GM23338 (cell line): Measurements from ENCODE around the gene S100A5. TPM values are rescaled to one million over a fixed set of nuclear protein-coding genes. Genes with fewer than 3 reads are reported as not detected.

Source experiments
- ATAC-seq: fragments of 200-7000 bp; cut with Tn5 transposase; 3 replicates; pipeline ENCODE4 v1.9.1; 2020
- DNase-seq: peaks from one replicate; pipeline ENCODE4 v3.0.0-alpha.2; 2015; ENCODE audit warnings: low spot score
- H2AFZ ChIP-seq: fragments of 200-600 bp; sonication (generic); 2 replicates; pipeline ENCODE4 v1.8.0; 2016; ENCODE audit warnings: antibody characterized with exemption, mild to moderate bottlenecking, moderate library complexity
- H3F3A ChIP-seq: fragments of 200-600 bp; sonication (generic); replicated peaks from 2 replicates; pipeline ENCODE4 v1.8.0; 2017; ENCODE audit warnings: antibody characterized with exemption, mixed run types, low read depth
- H3K27ac ChIP-seq: fragments of 200-600 bp; sonication (generic); 2 replicates; pipeline ENCODE4 v1.6.1; 2016; ENCODE audit warnings: low read depth
- H3K27me3 ChIP-seq: fragments of 200-600 bp; sonication (generic); 2 replicates; pipeline ENCODE4 v1.8.0; 2016; ENCODE audit warnings: mild to moderate bottlenecking, mixed run types, moderate library complexity; ENCODE audit not compliant: insufficient read depth
- H3K36me3 ChIP-seq: fragments of 200-600 bp; sonication (generic); 2 replicates; pipeline ENCODE4 v1.8.0; 2016; ENCODE audit warnings: mild to moderate bottlenecking; ENCODE audit not compliant: insufficient read depth
- H3K4me1 ChIP-seq: fragments of 200-600 bp; sonication (generic); 2 replicates; pipeline ENCODE4 v1.8.0; 2016; ENCODE audit warnings: mild to moderate bottlenecking, moderate library complexity; ENCODE audit not compliant: insufficient read depth
- H3K4me2 ChIP-seq: fragments of 200-600 bp; sonication (generic); 2 replicates; pipeline ENCODE4 v1.7.1; 2017; ENCODE audit warnings: mixed run types
- H3K4me3 ChIP-seq: fragments of 200-600 bp; sonication (generic); 2 replicates; pipeline ENCODE4 v1.6.1; 2016; ENCODE audit warnings: mixed run types
- H3K79me2 ChIP-seq: fragments of 200-600 bp; sonication (generic); replicated peaks from 2 replicates; pipeline ENCODE4 v1.8.0; 2017; ENCODE audit warnings: mild to moderate bottlenecking; ENCODE audit not compliant: insufficient read depth
- H3K9me2 ChIP-seq: fragments of 200-600 bp; sonication (generic); 2 replicates; pipeline ENCODE4 v1.8.0; 2017; ENCODE audit not compliant: insufficient read depth
- H4K20me1 ChIP-seq: fragments of 200-600 bp; sonication (generic); replicated peaks from 2 replicates; pipeline ENCODE4 v1.8.0; 2017; ENCODE audit warnings: mild to moderate bottlenecking; ENCODE audit not compliant: insufficient read depth
- H3K27ac Mint-ChIP-seq: 2 replicates; pipeline ENCODE4 v1.8.0; 2020; ENCODE audit warnings: inconsistent platforms, mild to moderate bottlenecking, moderate library complexity, mixed read lengths
- H3K27me3 Mint-ChIP-seq: 3 replicates; pipeline ENCODE4 v1.8.0; 2022; ENCODE audit warnings: low read depth, mild to moderate bottlenecking, moderate library complexity, mixed read lengths, inconsistent platforms; ENCODE audit not compliant: insufficient read depth, poor library complexity
- H3K36me3 Mint-ChIP-seq: 3 replicates; pipeline ENCODE4 v1.8.0; 2021; ENCODE audit warnings: low read depth, mild to moderate bottlenecking, inconsistent platforms, moderate library complexity, mixed read lengths
- H3K4me1 Mint-ChIP-seq: 3 replicates; pipeline ENCODE4 v1.8.0; 2020; ENCODE audit warnings: mild to moderate bottlenecking, inconsistent platforms, mixed read lengths
- H3K4me3 Mint-ChIP-seq: 3 replicates; pipeline ENCODE4 v1.8.0; 2021; ENCODE audit warnings: moderate library complexity, mild to moderate bottlenecking, inconsistent platforms, mixed read lengths
- H3K9me3 Mint-ChIP-seq: 3 replicates; pipeline ENCODE4 v1.8.0; 2020; ENCODE audit warnings: moderate library complexity, mild to moderate bottlenecking, inconsistent platforms, mixed read lengths
- EZH2 ChIP-seq: fragments of 200-600 bp; sonication (generic); IDR thresholded peaks from one replicate; pipeline ENCODE4 v1.8.0; 2017; ENCODE audit warnings: antibody characterized with exemption, mild to moderate bottlenecking, low read depth; ENCODE audit not compliant: unreplicated experiment
- NANOG ChIP-seq: IDR thresholded peaks from 2 replicates; pipeline ENCODE4 v1.6.1; 2016; ENCODE audit warnings: antibody characterized with exemption, borderline replicate concordance
- STAT1 ChIP-seq: IDR thresholded peaks from one replicate; pipeline ENCODE4 v1.6.1; 2016; ENCODE audit warnings: antibody characterized with exemption; ENCODE audit not compliant: unreplicated experiment
- ZNF114 ChIP-seq: fragments of 250-450 bp; sonication (Bioruptor Pico); IDR thresholded peaks from 2 replicates; pipeline ENCODE4 v1.5.0; 2020; ENCODE audit warnings: mild to moderate bottlenecking, moderate library complexity
- ZNF331 ChIP-seq: fragments of 250-450 bp; sonication (Bioruptor Pico); IDR thresholded peaks from 2 replicates; pipeline ENCODE4 v1.5.0; 2020; ENCODE audit warnings: low read depth, mild to moderate bottlenecking, moderate library complexity
- polyA plus RNA-seq: library from polyadenylated mRNA; unstranded; fragments of >200 nt; fragmentation: Nextera tagmentation; extraction: Ambion mirVana; gene quantifications from 2 replicates; pipeline ENCODE4 v1.2.1, GENCODE V29; 2016
- total RNA-seq: library from RNA; depleted of rRNA; stranded (reverse); fragments of >200 nt; shearing (Covaris generic); gene quantifications from 2 replicates; pipeline ENCODE4 v1.2.3, GENCODE V29; 2014
- TF ChIP-seq, protein P1 (sequence below): IDR thresholded peaks from 2 replicates; pipeline ENCODE4 v1.6.1; 2016; ENCODE audit warnings: antibody characterized with exemption
- TF ChIP-seq, protein P2 (sequence below): fragments of 250-450 bp; sonication (Bioruptor Pico); IDR thresholded peaks from 2 replicates; pipeline ENCODE4 v1.5.0; 2020; ENCODE audit warnings: mild to moderate bottlenecking, moderate library complexity
- TF ChIP-seq, protein P3 (sequence below), 2 experiments: fragments of 200-600 bp in 1 of 2; sonication (generic) in 1 of 2; conservative IDR thresholded peaks; 2 replicates each; pipeline versions ENCODE4 v1.5.1 to v1.6.1; 2016 to 2017; ENCODE audit warnings: antibody characterized with exemption in 2 of 2, low read depth in 2 of 2, mild to moderate bottlenecking in 2 of 2, moderate library complexity in 1 of 2

The S100A5 gene
- total and polyA plus RNA-seq, 2 experiments from 2014 or later = 0.47 TPM; not detected in 1

DNA sequence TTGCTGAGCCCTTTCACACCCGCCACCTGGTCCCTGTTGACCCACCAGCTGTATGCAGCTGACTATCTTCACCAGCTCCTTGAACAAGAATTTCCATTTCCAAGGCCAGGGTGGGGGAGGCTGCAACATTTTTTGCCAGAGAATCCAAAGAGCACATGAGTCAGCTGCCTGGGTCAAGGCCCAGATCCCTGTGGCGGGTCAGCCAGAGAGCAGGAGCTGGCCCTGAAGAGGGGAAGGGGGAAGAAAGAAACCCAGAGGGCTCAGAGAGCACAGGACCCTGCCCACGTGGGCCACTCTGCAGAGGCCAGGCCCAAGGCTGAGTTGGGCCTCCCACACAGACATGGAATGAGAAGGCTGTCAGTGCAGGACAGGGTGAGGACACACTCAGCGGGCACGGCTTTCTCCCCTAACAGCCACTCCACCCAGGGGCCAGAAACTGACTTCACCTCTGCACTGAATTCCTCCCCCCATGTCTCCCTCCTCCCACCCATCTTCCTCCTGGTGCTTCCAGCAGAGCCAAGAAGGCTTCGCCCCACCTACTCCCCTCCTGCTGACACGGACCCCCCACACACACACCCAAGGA lies 33.8 kb downstream of the S100A5 start:
- H3K27ac Mint-ChIP-seq = no peak overlapping the region
- H3K4me3 Mint-ChIP-seq = no peak overlapping the region
- no peaks in the 10 kb centered on the region for H4K20me1 ChIP-seq
- no peaks in the 10 kb centered on the region for H3K79me2 ChIP-seq
- H3K36me3 Mint-ChIP-seq = no peaks in the 10 kb centered on the region
- H3F3A ChIP-seq = no peaks in the 10 kb centered on the region
- no peak for ATAC-seq
- no peak overlapping the region for H3K4me2 ChIP-seq
- no peaks in the 10 kb centered on the region for H3K27me3 ChIP-seq
- H3K36me3 ChIP-seq = no peaks in the 10 kb centered on the region
- H3K27me3 Mint-ChIP-seq = peaks cover 2% of the 10 kb centered on the region
- no peak for DNase-seq
- no peak overlapping the region for H3K4me3 ChIP-seq
- H3K9me2 ChIP-seq = no peaks in the 10 kb centered on the region
- no peaks in the 10 kb centered on the region for H3K9me3 Mint-ChIP-seq
- TF ChIP-seq STAT1 = no peak
- TF ChIP-seq, protein P1, sequence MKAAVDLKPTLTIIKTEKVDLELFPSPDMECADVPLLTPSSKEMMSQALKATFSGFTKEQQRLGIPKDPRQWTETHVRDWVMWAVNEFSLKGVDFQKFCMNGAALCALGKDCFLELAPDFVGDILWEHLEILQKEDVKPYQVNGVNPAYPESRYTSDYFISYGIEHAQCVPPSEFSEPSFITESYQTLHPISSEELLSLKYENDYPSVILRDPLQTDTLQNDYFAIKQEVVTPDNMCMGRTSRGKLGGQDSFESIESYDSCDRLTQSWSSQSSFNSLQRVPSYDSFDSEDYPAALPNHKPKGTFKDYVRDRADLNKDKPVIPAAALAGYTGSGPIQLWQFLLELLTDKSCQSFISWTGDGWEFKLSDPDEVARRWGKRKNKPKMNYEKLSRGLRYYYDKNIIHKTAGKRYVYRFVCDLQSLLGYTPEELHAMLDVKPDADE = no peak
- TF ChIP-seq ZNF114 = no peak
- no peak for TF ChIP-seq EZH2
- peak overlapping the region; percentile 52; the same call in 1 of the 2 replicates for H2AFZ ChIP-seq
- H3K4me1 Mint-ChIP-seq = peaks cover 10% of the 10 kb centered on the region; the same call in 1 of the 3 replicates
- no peaks in the 10 kb centered on the region for H3K4me1 ChIP-seq
- no peak overlapping the region for H3K27ac ChIP-seq

DNA sequence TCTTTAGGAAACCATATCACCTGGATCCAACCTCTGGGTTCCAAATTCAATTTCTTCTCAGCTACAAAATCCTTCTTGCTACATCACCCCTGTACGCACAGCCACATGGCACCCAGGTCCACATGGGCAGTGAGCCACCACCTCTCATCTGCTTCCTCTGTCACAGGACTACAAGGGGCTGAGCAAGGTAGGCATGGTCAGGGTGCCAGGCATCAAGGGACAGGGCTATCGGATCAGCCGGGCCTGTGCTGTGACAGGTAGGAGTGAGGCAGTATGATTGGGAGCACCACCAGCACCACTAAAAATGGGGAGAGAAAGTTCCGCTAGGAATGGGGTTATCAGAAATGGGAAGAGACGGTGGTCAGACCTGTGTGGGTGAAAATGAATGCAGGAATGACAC lies 34.3 kb downstream of the S100A5 start:
- no peak for DNase-seq
- Mint-ChIP-seq H3K27me3 (peaks cover 2% of the 10 kb centered on the region), H3K4me3 (no peak overlapping the region), H3K9me3 (no peaks in the 10 kb centered on the region), H3K36me3 (no peaks in the 10 kb centered on the region), H3K4me1 (peaks cover 10% of the 10 kb centered on the region; the same call in 1 of the 3 replicates), H3K27ac (no peak overlapping the region)
- Histone ChIP-seq H3K27ac (no peak overlapping the region), H3K27me3 (no peaks in the 10 kb centered on the region), H3K79me2 (no peaks in the 10 kb centered on the region), H3K4me2 (no peak overlapping the region), H4K20me1 (no peaks in the 10 kb centered on the region), H2AFZ (peak overlapping the region; percentile 52; the same call in 1 of the 2 replicates), H3F3A (no peaks in the 10 kb centered on the region), H3K4me1 (no peaks in the 10 kb centered on the region), H3K36me3 (no peaks in the 10 kb centered on the region), H3K4me3 (no peak overlapping the region), H3K9me2 (no peaks in the 10 kb centered on the region)
- no peak for ATAC-seq
- TF ChIP-seq EZH2 (no peak), ZNF331 (CRISPR knock-in tag) (no peak), STAT1 (no peak), NANOG (no peak)
- TF ChIP-seq, protein P2, sequence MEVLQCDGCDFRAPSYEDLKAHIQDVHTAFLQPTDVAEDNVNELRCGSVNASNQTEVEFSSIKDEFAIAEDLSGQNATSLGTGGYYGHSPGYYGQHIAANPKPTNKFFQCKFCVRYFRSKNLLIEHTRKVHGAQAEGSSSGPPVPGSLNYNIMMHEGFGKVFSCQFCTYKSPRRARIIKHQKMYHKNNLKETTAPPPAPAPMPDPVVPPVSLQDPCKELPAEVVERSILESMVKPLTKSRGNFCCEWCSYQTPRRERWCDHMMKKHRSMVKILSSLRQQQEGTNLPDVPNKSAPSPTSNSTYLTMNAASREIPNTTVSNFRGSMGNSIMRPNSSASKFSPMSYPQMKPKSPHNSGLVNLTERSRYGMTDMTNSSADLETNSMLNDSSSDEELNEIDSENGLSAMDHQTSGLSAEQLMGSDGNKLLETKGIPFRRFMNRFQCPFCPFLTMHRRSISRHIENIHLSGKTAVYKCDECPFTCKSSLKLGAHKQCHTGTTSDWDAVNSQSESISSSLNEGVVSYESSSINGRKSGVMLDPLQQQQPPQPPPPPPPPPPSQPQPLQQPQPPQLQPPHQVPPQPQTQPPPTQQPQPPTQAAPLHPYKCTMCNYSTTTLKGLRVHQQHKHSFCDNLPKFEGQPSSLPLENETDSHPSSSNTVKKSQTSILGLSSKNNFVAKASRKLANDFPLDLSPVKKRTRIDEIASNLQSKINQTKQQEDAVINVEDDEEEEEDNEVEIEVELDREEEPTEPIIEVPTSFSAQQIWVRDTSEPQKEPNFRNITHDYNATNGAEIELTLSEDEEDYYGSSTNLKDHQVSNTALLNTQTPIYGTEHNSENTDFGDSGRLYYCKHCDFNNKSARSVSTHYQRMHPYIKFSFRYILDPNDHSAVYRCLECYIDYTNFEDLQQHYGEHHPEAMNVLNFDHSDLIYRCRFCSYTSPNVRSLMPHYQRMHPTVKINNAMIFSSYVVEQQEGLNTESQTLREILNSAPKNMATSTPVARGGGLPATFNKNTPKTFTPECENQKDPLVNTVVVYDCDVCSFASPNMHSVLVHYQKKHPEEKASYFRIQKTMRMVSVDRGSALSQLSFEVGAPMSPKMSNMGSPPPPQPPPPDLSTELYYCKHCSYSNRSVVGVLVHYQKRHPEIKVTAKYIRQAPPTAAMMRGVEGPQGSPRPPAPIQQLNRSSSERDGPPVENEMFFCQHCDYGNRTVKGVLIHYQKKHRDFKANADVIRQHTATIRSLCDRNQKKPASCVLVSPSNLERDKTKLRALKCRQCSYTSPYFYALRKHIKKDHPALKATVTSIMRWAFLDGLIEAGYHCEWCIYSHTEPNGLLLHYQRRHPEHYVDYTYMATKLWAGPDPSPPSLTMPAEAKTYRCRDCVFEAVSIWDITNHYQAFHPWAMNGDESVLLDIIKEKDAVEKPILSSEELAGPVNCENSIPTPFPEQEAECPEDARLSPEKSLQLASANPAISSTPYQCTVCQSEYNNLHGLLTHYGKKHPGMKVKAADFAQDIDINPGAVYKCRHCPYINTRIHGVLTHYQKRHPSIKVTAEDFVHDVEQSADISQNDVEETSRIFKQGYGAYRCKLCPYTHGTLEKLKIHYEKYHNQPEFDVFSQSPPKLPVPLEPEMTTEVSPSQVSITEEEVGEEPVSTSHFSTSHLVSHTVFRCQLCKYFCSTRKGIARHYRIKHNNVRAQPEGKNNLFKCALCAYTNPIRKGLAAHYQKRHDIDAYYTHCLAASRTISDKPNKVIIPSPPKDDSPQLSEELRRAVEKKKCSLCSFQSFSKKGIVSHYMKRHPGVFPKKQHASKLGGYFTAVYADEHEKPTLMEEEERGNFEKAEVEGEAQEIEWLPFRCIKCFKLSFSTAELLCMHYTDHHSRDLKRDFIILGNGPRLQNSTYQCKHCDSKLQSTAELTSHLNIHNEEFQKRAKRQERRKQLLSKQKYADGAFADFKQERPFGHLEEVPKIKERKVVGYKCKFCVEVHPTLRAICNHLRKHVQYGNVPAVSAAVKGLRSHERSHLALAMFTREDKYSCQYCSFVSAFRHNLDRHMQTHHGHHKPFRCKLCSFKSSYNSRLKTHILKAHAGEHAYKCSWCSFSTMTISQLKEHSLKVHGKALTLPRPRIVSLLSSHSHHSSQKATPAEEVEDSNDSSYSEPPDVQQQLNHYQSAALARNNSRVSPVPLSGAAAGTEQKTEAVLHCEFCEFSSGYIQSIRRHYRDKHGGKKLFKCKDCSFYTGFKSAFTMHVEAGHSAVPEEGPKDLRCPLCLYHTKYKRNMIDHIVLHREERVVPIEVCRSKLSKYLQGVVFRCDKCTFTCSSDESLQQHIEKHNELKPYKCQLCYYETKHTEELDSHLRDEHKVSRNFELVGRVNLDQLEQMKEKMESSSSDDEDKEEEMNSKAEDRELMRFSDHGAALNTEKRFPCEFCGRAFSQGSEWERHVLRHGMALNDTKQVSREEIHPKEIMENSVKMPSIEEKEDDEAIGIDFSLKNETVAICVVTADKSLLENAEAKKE (CRISPR knock-in tag) = no peak
- TF ChIP-seq, protein P3, sequence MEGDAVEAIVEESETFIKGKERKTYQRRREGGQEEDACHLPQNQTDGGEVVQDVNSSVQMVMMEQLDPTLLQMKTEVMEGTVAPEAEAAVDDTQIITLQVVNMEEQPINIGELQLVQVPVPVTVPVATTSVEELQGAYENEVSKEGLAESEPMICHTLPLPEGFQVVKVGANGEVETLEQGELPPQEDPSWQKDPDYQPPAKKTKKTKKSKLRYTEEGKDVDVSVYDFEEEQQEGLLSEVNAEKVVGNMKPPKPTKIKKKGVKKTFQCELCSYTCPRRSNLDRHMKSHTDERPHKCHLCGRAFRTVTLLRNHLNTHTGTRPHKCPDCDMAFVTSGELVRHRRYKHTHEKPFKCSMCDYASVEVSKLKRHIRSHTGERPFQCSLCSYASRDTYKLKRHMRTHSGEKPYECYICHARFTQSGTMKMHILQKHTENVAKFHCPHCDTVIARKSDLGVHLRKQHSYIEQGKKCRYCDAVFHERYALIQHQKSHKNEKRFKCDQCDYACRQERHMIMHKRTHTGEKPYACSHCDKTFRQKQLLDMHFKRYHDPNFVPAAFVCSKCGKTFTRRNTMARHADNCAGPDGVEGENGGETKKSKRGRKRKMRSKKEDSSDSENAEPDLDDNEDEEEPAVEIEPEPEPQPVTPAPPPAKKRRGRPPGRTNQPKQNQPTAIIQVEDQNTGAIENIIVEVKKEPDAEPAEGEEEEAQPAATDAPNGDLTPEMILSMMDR (conservative IDR thresholded peaks at IDR 0.05; ENCODE audit: low read depth in 2 of 2) = no peak
